GM12801 (cell line): ENCODE measurements around the gene PRKG1.

Experiments
- CTCF ChIP-seq: IDR thresholded peaks from one replicate; pipeline ENCODE4 v1.5.1; 2011; ENCODE audit warnings: control low read depth; ENCODE audit not compliant: insufficient read length; ENCODE audit errors: extremely low read depth

The PRKG1 gene

GRCh38 chr10:51596695-51597094, 522.4 kb downstream of the PRKG1 start:
- no peak for TF ChIP-seq CTCF

GRCh38 chr10:51599647-51600046, 525.4 kb downstream of the PRKG1 start:
- TF ChIP-seq CTCF = no peak

GRCh38 chr10:51602326-51602725, 528.0 kb downstream of the PRKG1 start:
- no peak for TF ChIP-seq CTCF

GRCh38 chr10:51604579-51604978, 530.3 kb downstream of the PRKG1 start:
- no peak for TF ChIP-seq CTCF

- TF ChIP-seq CTCF = no peak
Observed at GRCh38 chr10:51606825-51607462, 532.7 kb downstream of the PRKG1 start.

GRCh38 chr10:51607463-51607835, 533.2 kb downstream of the PRKG1 start:
- no peak for TF ChIP-seq CTCF

GRCh38 chr10:51608211-51608610, 533.9 kb downstream of the PRKG1 start:
- TF ChIP-seq CTCF = no peak

GRCh38 chr10:51615764-51616298, 541.5 kb downstream of the PRKG1 start:
- TF ChIP-seq CTCF = no peak
